Tibial nerve (tissue), 4 donors: ENCODE results near the gene SCAMP4.

Source experiments
- CTCF ChIP-seq, 5 experiments: fragments of 200-600 bp in 3 of 5; fragments of 450-650 bp in 2 of 5; sonication (generic) in 3 of 5; IDR thresholded peaks; one replicate each; pipeline ENCODE4 v1.5.1; 2016 to 2019; ENCODE audit warnings: antibody characterized with exemption in 5 of 5, mild to moderate bottlenecking in 3 of 5, moderate library complexity in 2 of 5
- EP300 ChIP-seq, 2 donors: sonication (generic); formaldehyde crosslinking; IDR thresholded peaks; one replicate each; pipeline ENCODE4 v1.6.1; 2017; ENCODE audit warnings: antibody characterized with exemption in 2 of 2, mild to moderate bottlenecking in 1 of 2

GRCh38 chr19:1933942-1934341 is 28.7 kb downstream of the SCAMP4 start:
- no peak for TF ChIP-seq CTCF (IDR thresholded peaks at IDR 0.05)
- no peak for TF ChIP-seq EP300 (IDR thresholded peaks at IDR 0.05)
